ENCODE data around the gene SEC14L3. TPM values are rescaled to one million over a fixed set of nuclear protein-coding genes. Genes with fewer than 3 reads are reported as not detected.

Gene SEC14L3
- total RNA-seq, 2 experiments from 2014 or later: not detected

- peaks cover 44% of the 10 kb centered on the region for H3K4me1 Mint-ChIP-seq
- ATAC-seq (ENCODE audit: low read depth): no peak
- H3K27ac Mint-ChIP-seq: peak overlapping the region; percentile 98
- peaks cover 27% of the 10 kb centered on the region for H3K36me3 Mint-ChIP-seq
- no peak for DNase-seq
- H3K9me3 Mint-ChIP-seq: no peaks in the 10 kb centered on the region
- peak overlapping the region; percentile 98 for H3K4me3 Mint-ChIP-seq
- POLR2A ChIA-PET: interaction anchor here (1.0 to 6.0 kb wide), 14 partner anchors 10 to 869 kb away, joined by 3 to 156 read pairs (median 6); partner anchors contain the start of genes CASTOR1, CCDC157, PES1 and SEC14L2
- H3K27me3 Mint-ChIP-seq: no peaks in the 10 kb centered on the region
These were observed 49.1 kb downstream of the SEC14L3 start for GRCh38 chr22:30422481-30423300.

GRCh38 chr22:30421695-30422480 is 49.9 kb downstream of the SEC14L3 start:
- DNase-seq: no peak
- POLR2A ChIA-PET: interaction anchor here (1.0 to 6.0 kb wide), 6 partner anchors 9 to 66 kb away, joined by 3 to 156 read pairs (median 22); partner anchors contain the start of genes SEC14L2 and SF3A1
- no peaks in the 10 kb centered on the region for H3K9me3 Mint-ChIP-seq
- peaks cover 22% of the 10 kb centered on the region for H3K36me3 Mint-ChIP-seq
- no peak for ATAC-seq (ENCODE audit: low read depth)
- peak overlapping the region; percentile 98 for H3K4me3 Mint-ChIP-seq
- H3K27me3 Mint-ChIP-seq: no peaks in the 10 kb centered on the region
- H3K27ac Mint-ChIP-seq: peak overlapping the region; percentile 98
- peaks cover 37% of the 10 kb centered on the region for H3K4me1 Mint-ChIP-seq

- DNase-seq: no peak
- no peak for ATAC-seq (ENCODE audit: low read depth)
- Mint-ChIP-seq H3K27ac (no peak overlapping the region), H3K4me3 (no peak overlapping the region), H3K9me3 (no peaks in the 10 kb centered on the region), H3K27me3 (no peaks in the 10 kb centered on the region), H3K4me1 (peaks cover 33% of the 10 kb centered on the region), H3K36me3 (peaks cover 31% of the 10 kb centered on the region)
- POLR2A ChIA-PET: interaction anchor here (0.6 kb wide), 1 partner anchor 22 kb away, joined by 3 read pairs; no protein-coding TSS in a partner anchor
These were observed 51.3 kb downstream of the SEC14L3 start for GRCh38 chr22:30420347-30421125.

DNA sequence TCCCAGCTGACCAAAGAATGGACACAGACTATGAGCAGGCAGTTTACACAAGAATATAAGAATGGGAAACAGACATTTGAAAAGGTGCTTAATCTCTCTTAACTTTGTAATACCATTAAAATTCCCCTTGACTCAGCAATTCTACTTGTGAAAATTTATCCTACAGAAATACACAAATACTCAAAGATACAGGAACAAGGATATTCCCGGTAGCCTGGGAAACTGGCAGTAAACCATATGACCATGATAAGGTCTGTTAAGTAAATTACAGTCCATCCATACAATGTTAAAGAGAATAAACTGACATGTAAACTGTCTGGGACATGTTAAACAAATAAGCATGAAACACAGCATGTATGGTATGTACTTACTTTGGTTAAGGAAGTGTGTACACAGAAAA is 55.0 kb downstream of the SEC14L3 start:
- DNase-seq: no peak
- Mint-ChIP-seq H3K4me3 (no peak overlapping the region), H3K27me3 (no peaks in the 10 kb centered on the region), H3K27ac (no peak overlapping the region), H3K4me1 (peaks cover 22% of the 10 kb centered on the region), H3K36me3 (peaks cover 31% of the 10 kb centered on the region), H3K9me3 (no peaks in the 10 kb centered on the region)
- POLR2A ChIA-PET: interaction anchor here (0.6 kb wide), 1 partner anchor 172 kb away, joined by 3 read pairs; no protein-coding TSS in a partner anchor
- ATAC-seq (ENCODE audit: low read depth): no peak

DNA sequence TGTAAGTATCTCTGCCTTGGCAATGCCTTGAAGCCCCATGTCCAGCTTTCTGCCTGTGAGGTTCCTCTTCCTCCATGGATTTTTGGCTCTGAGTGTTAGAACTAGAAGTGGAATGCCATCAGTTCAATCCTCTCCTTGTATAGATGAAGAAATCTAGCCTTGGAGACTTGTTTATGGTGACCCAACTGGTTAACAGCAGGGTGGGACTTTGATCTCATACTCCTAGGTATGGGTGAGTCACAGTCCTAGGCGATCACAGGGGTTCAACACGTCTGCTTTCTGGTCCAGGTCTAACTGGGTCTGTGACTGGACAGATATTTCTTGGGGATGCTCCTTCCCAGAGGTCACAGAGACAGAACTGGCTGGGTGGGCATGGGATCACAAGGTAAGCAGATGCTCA is 55.4 kb downstream of the SEC14L3 start:
- H3K4me1 Mint-ChIP-seq: peaks cover 19% of the 10 kb centered on the region
- POLR2A ChIA-PET: no interaction called here
- no peak overlapping the region for H3K27ac Mint-ChIP-seq
- DNase-seq: no peak
- H3K27me3 Mint-ChIP-seq: no peaks in the 10 kb centered on the region
- no peak overlapping the region for H3K4me3 Mint-ChIP-seq
- no peak for ATAC-seq (ENCODE audit: low read depth)
- H3K9me3 Mint-ChIP-seq: no peaks in the 10 kb centered on the region
- H3K36me3 Mint-ChIP-seq: peaks cover 30% of the 10 kb centered on the region

- POLR2A ChIA-PET: interaction anchor here (1.2 to 6.2 kb wide), 3 partner anchors 9 to 16 kb away, joined by 3 to 39 read pairs (median 3); partner anchors contain the start of gene MTFP1
- peak overlapping the region; percentile 53 for H3K27ac Mint-ChIP-seq
These were observed 57.2 kb downstream of the SEC14L3 start for GRCh38 chr22:30414525-30415047.

GRCh38 chr22:30413745-30414524 is 57.9 kb downstream of the SEC14L3 start:
- Mint-ChIP-seq H3K4me1 (peaks cover 14% of the 10 kb centered on the region), H3K36me3 (peaks cover 29% of the 10 kb centered on the region), H3K4me3 (no peak overlapping the region), H3K27ac (no peak overlapping the region), H3K27me3 (no peaks in the 10 kb centered on the region), H3K9me3 (no peaks in the 10 kb centered on the region)
- DNase-seq: no peak
- no peak for ATAC-seq (ENCODE audit: low read depth)
- POLR2A ChIA-PET: interaction anchor here (0.9 to 6.2 kb wide), 4 partner anchors 8 to 17 kb away, joined by 3 to 39 read pairs (median 3); partner anchors contain the start of genes MTFP1 and SEC14L2

More at GRCh38 chr22:30414525-30415047, 57.2 kb downstream of the SEC14L3 start:
- Mint-ChIP-seq H3K4me3 (no peak overlapping the region), H3K36me3 (peaks cover 30% of the 10 kb centered on the region), H3K4me1 (peaks cover 13% of the 10 kb centered on the region), H3K9me3 (no peaks in the 10 kb centered on the region), H3K27me3 (no peaks in the 10 kb centered on the region)
- DNase-seq (no peak), ATAC-seq (ENCODE audit: low read depth) (no peak)

DNA sequence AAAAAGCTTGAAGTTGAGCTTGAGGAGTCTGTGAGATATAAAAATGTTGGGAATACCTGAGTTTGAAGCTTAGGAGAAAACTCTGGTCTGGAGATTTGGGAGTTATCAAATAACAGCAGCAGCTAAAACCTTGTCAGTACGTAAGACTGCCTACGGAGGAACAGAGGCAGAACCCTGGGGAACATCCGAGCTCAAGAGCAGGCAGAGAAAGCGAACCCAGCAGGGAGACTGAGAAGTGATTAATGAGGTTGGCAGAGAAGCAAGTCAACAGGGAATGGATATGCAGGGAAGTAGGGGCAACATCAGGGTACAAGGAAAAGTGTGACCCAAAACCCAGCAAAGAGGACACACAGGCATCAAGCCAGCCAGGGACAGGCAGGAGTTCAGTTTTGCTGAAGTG is 58.8 kb downstream of the SEC14L3 start:
- H3K36me3 Mint-ChIP-seq: peaks cover 26% of the 10 kb centered on the region
- no peak for DNase-seq
- H3K27me3 Mint-ChIP-seq: no peaks in the 10 kb centered on the region
- H3K4me3 Mint-ChIP-seq: no peak overlapping the region
- H3K27ac Mint-ChIP-seq: no peak overlapping the region
- POLR2A ChIA-PET: interaction anchor here (0.9 to 6.2 kb wide), 2 partner anchors 11 to 16 kb away, joined by 3 to 39 read pairs; partner anchors contain the start of genes MTFP1 and SEC14L2
- H3K9me3 Mint-ChIP-seq: no peaks in the 10 kb centered on the region
- no peak for ATAC-seq (ENCODE audit: low read depth)
- H3K4me1 Mint-ChIP-seq: peaks cover 18% of the 10 kb centered on the region

DNA sequence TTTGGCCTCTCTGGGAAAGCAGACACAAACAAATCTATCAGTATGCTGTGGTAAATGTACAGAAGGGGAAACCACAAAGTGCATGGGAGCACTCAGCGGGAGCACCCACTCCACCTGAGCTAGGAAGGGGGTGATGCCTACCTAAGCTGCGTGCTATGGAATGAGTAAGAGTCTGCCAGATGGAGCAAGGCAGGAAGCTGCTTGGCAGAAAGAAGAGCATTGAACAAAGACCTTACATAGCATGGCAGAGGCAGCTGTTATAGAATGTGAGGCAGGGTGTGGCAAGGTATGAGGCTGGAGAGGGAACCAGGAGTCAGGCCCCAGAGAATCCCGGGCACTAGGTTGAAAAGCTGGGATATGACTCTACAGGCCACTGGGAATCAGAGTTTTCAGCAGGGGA is 60.0 kb downstream of the SEC14L3 start:
- Mint-ChIP-seq H3K4me1 (peaks cover 18% of the 10 kb centered on the region), H3K4me3 (no peak overlapping the region), H3K27me3 (no peaks in the 10 kb centered on the region), H3K27ac (peak overlapping the region; percentile 30), H3K9me3 (no peaks in the 10 kb centered on the region), H3K36me3 (peaks cover 25% of the 10 kb centered on the region)
- DNase-seq: no peak
- POLR2A ChIA-PET: interaction anchor here (0.7 to 6.2 kb wide), 4 partner anchors 10 to 17 kb away, joined by 3 to 39 read pairs (median 3); partner anchors contain the start of genes MTFP1 and SEC14L2
- ATAC-seq (ENCODE audit: low read depth): no peak
